HG02759 (cell line): ENCODE measurements around the gene ZNF652.

Experiments used
- ATAC-seq: cut with Tn5 transposase; IDR thresholded peaks from one replicate; pipeline ENCODE4 v1.9.1; 2021; ENCODE audit warnings: mild to moderate bottlenecking, moderate library complexity; ENCODE audit not compliant: unreplicated experiment

Gene ZNF652

DNA sequence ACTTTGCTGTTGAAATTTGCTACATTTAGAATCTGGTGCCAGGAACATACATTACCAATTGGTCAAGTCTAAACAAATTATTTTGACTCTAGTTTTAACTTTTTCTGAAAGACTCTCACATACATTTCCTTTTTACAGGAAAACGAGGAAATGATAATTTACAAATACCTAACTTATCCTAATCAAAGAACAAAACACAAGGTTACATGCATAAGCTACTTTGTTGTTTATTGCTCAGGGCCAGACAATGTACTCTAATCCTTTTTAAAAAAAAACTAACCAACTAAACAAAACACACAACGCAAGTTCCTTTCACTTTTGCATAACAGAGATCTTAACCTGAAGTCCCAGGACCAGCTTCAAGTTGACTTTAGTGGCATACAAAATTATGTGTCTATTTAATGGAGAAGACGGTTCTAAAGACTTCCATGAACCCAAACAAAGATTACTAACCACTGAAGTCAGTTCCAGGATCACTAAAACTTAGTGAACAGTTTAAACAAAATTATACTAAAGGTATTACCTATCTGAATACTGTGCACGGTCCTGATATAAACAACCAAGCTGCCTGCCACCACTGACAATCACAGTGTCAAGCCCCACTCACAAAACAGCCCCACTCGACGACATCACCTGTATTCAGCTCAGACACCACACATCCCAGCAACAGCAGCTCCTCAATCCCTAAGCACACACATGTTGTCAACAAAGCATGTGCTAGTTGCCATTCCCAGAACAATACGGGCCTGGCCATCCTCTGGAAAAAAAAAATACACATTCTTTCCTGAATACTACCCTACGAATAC, 1.9 kb downstream of the ZNF652 start:
- no peak for ATAC-seq

DNA sequence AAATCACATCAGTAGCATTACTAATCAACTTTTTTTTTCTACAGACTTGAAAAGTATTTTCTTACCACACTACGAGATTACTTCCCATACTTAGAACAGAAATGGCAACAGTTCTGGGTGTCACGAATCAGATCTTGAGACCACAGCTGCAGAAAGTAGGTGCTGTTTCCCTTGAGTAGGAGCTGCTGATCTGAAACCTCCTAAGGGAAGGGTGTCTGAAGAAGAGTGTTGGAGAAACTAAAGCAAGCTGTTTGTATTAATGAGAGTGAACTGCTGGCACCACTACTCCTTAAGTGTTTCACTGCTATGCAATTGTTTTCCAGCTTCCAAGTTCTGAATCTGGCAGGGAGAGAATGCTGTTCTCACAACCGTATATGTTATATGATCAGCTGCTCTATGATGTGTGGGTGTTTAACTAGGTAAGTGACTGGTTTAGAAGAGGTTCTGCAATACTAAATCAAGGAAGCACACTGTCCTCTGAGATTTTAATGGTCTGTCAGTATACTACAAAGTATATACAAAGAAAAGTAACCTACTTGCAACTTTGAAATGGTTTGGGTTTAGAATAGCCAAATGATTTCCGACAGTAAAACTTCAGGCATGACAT, 3.3 kb downstream of the ZNF652 start:
- no peak for ATAC-seq

- no peak for ATAC-seq
These were observed 4.5 kb downstream of the ZNF652 start for GRCh38 chr17:49357516-49357915.

GRCh38 chr17:49356320-49356719, 5.7 kb downstream of the ZNF652 start:
- no peak for ATAC-seq

DNA sequence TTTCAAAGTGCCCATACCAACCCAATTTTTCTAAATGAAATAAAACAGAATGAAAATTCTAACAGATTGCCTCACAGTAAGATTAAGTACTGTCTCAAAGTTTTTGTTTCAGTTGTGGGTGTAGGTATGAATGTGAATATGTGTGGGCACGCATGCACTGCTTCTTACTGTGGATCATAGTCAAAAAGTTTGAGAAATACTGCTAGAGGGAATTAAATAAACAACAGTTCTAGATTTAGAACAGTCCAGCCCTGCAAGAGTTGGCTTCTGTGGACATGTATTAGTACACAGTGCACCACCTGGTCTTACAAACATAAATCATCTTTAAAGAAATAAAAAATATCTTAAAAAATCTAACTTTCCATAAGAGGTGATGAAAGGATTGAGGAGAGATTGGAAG, 8.4 kb downstream of the ZNF652 start:
- ATAC-seq = no peak

DNA sequence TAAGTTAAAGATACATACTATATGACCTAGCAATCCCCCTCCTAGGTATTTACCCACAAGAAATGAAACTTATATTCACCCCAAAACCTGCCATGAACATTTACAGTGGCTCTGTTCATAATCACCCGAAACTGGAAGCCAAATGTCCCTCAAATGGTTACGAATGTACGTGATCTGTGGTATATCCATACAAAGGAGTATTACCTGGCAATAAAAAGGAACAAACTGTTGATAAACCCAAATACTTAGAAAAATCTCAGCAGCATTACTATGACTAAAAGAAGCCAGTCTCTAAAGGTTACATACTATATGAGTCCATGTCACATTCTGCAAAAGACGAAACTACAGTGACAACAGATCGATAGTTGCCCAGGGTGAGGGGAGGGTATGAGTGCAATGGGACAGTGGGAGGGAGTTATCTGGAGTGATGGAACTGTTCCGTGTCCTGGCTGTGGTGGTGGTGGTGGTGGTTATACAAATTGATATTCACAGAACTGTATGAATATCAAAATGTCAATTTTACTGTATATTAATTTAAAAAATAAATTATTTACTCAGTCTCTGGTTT, 9.4 kb downstream of the ZNF652 start:
- ATAC-seq = no peak

DNA sequence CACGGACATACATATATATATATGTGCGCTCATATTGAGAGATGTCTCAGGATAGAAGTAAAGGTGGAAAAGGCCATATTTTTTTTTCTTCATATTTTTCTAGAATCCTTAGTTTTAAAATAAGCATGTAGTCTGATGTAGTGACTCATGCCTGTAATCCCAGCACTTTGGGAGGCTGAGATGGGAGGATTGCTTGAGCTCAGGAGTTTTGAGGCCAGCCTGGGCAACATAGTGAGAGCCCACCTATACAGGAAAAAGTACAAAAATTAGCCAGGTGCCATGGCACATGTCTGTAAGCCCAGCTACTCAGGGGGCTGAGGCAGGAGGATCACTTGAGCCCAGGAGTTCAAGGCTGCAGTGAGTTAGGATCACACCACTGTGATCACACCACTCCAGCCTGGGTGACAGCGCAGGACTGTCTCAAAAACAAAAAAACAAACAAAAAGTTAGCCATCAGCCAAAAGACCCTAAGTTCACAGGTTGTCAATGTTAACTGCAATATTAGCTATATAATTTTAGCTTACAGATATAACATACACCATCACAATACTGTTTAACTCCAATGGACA, 10.4 kb downstream of the ZNF652 start:
- no peak for ATAC-seq

GRCh38 chr17:49349541-49349940, 12.5 kb downstream of the ZNF652 start:
- ATAC-seq = no peak

GRCh38 chr17:49344914-49345313, 17.1 kb downstream of the ZNF652 start:
- no peak for ATAC-seq

- no peak for ATAC-seq
These were observed 18.8 kb downstream of the ZNF652 start for GRCh38 chr17:49343273-49343672.

- no peak for ATAC-seq
These were observed 19.5 kb downstream of the ZNF652 start for GRCh38 chr17:49342575-49342936.

GRCh38 chr17:49341356-49341755, 20.7 kb downstream of the ZNF652 start:
- no peak for ATAC-seq

DNA sequence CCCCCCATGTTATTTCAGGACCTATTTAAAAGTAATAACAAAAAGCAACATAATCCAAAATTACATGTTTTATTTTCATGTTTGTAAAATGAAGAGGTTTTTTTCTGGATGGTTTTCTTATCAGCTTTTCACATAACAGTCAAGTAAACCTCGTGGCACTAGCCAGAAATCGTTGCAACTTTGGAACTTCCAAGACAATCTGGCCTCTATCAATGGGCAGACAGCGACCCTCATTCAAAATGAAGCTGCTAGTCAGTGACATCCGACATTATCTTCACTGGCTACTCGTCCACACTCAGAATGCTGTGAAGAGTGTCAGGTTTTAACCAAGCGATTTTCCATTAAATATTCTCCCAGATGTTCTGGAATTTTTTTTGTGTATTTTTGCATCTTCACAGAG, 22.7 kb downstream of the ZNF652 start:
- ATAC-seq = no peak

- no peak for ATAC-seq
These were observed 23.2 kb downstream of the ZNF652 start for GRCh38 chr17:49338883-49339282.

- no peak for ATAC-seq
These were observed 24.2 kb downstream of the ZNF652 start for GRCh38 chr17:49337884-49338283.

- no peak for ATAC-seq
These were observed 27.1 kb downstream of the ZNF652 start for GRCh38 chr17:49334744-49335512.

GRCh38 chr17:49333804-49334203, 28.2 kb downstream of the ZNF652 start:
- no peak for ATAC-seq

DNA sequence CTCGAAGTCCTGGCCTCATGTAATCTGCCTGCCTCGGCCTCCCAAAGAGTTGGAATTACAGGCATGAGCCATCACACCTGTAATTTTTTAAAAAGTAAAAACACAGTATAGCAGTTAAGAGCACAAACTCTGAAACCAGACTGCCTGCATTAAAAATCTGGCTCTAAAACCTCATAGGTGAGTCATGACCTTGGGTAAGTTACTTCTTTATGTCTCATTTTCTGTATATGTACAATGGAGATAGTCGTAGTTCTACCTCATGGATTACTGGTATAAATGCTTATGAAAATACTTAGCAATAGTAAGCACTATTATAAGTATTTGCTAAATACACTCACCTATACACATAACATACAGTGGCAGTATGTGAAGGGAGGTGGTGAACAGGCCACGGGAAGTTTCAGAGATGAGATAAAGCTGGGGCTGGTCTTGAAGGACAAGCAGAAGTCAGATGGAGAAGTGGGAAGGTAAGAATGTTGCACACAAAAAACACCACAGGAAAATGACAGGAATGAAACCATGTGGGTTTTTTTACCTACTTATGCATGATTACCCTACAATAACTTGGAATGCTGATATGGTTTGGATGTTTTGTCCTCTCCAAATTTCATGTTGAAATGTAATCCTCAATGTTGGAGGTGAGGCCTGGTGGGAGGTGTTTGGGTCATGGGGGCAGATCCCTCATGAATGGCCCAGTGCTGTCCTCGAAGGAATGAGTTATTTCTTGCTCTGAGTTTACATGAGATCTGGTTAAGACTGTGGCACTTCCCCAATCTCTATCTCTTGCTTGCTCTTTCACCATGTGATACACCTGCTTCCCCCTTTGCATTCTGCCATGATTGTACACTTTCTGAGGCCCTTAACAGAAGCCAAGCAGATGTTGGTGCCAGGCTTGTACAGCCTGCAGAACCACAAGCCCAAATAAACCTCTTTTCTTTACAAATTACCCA, 33.9 kb downstream of the ZNF652 start:
- ATAC-seq = no peak

DNA sequence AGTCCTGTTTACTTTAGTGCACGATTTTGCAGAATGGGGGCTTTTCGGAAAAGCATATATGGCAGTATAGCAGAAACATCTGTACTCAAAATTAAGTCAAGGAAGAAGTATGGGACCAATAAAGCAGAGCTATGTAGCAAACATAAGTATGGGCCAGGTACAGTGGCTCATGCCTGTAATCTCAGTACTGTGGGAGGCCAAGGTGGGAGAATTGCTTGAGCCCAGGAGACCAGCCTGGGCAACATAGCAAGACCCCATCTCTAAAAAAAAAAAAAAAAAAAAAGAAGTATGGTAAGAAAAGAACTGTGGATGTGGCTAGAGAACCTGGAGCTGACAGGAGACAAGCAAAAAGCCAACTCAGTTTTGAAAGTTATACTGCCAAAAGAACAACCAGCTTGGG, 36.1 kb downstream of the ZNF652 start:
- no peak for ATAC-seq

DNA sequence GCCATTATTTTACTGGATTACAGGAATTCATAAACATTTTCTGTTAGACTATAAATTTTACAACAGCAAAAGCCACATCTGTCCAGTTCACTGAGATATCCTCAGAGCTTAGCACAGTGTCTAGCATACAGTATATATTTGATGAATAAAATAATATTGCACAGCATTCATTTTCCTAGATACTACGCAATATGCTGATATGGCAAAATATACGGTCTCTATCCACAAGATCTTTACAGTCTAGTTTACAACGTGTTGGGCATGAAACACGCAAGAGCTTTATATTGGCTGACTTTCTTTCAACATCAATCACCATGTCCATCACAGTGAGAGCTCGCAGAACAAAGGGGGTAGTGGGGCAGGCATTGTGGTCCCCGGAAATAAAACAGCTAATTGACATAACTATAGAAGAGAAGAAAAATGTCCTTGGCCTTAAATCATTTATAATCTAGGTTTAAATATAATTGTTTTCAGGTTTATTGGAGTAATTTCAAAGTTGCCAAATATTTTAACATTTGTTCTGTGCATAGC, 43.5 kb downstream of the ZNF652 start:
- no peak for ATAC-seq
